GM12865 (cell line): Measurements from ENCODE around the gene SORCS2.

Experiments
- DNase-seq: peaks from one replicate; pipeline ENCODE4 v3.0.0; 2010; ENCODE audit warnings: low read depth
- H3K4me3 ChIP-seq: 2 replicates; pipeline ENCODE4 v1.5.1; 2011; ENCODE audit warnings: mild to moderate bottlenecking, low read depth, low read length, control low read depth
- TF ChIP-seq, protein P1 (sequence below): IDR thresholded peaks from 2 replicates; pipeline ENCODE4 v1.5.1; 2011; ENCODE audit warnings: low read length, control low read depth, low read depth, inconsistent platforms; ENCODE audit not compliant: insufficient read depth; ENCODE audit errors: missing control alignments

The SORCS2 gene

DNA sequence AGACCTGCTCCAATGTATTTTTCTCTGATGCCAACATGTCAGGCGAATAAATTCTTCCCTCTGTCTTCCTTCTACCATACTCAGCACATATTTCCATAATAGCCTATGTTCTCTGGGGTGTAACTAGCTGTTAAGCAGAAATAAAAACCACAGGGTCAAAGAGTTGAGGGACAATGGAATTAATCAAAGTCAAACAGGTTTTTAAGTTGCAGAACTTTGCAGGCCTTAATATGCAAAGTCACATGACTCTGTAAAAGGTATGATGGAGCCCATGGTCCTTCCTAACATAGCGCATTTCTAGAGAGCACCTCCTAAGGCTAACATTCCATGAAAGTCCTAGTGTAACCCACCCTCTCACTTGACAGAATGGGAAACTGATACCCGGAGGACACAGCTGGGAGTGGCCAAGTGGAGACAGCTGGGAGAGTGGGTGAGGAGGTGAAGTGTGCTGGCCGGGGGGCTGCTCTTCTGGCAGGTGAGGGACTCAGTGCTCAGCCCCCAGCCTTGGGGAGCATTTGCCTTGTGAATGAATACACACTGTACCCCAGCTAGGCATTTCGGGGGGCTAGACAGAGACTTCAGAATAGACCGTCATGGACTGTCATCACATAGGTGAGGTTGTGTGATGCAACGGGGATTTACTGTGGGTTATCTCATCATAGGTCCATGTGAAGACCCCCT is 8.4 kb upstream of the SORCS2 start:
- TF ChIP-seq, protein P1, sequence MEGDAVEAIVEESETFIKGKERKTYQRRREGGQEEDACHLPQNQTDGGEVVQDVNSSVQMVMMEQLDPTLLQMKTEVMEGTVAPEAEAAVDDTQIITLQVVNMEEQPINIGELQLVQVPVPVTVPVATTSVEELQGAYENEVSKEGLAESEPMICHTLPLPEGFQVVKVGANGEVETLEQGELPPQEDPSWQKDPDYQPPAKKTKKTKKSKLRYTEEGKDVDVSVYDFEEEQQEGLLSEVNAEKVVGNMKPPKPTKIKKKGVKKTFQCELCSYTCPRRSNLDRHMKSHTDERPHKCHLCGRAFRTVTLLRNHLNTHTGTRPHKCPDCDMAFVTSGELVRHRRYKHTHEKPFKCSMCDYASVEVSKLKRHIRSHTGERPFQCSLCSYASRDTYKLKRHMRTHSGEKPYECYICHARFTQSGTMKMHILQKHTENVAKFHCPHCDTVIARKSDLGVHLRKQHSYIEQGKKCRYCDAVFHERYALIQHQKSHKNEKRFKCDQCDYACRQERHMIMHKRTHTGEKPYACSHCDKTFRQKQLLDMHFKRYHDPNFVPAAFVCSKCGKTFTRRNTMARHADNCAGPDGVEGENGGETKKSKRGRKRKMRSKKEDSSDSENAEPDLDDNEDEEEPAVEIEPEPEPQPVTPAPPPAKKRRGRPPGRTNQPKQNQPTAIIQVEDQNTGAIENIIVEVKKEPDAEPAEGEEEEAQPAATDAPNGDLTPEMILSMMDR: no peak
- H3K4me3 ChIP-seq: no peak overlapping the region
- DNase-seq: no peak

DNA sequence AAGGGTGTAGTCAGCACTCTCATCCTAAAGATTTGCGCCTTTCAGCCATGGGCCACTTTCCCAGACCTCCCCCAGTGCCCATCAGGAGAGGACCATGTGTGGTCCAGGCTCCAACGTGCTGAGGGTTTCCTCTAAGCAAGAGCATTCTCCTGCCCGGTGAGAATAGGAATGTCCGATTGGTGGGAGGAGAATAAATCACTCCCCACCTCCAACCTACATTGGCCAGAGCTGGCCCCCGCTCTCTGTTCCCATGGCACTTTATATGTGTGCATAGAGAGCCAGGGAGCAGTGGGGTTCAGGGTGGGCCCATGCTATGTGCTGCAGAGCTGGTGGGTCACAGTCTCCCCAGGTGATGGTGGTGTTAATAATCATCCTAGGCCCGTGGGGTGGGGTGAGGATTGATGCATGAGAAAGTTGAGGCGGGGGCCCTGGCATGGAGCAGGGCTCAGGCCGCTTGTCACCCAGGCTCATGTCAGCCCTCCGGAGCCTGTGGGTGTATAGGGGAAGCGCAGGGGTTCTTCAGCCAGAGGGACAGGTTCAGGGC is 6.8 kb upstream of the SORCS2 start:
- no peak for DNase-seq
- TF ChIP-seq, protein P1: no peak

DNA sequence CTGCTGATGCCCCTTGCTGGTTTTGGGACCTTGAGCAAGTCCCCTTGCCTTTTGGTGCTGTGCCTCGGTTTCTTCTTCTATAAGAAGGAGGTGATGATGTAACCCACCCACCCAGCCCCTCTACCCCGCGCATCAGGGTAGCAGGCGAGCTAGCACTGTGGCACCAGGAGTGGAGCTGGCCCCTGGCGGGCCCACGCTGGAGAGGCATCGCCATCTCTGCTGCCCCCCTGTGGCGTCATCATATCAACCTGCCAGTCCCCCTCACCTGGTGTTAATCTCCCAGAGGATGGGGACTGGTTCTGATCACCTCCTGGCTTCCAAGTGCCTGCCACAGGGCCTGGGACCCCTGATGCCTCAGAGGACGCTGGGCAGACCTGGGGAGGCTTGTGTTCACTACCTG is 6.3 kb upstream of the SORCS2 start:
- TF ChIP-seq, protein P1: peak; percentile 39
- no peak overlapping the region for H3K4me3 ChIP-seq
- DNase-seq: no peak

More for the DNA sequence above, 6.8 kb upstream of the SORCS2 start:
- H3K4me3 ChIP-seq: no peak overlapping the region

DNA sequence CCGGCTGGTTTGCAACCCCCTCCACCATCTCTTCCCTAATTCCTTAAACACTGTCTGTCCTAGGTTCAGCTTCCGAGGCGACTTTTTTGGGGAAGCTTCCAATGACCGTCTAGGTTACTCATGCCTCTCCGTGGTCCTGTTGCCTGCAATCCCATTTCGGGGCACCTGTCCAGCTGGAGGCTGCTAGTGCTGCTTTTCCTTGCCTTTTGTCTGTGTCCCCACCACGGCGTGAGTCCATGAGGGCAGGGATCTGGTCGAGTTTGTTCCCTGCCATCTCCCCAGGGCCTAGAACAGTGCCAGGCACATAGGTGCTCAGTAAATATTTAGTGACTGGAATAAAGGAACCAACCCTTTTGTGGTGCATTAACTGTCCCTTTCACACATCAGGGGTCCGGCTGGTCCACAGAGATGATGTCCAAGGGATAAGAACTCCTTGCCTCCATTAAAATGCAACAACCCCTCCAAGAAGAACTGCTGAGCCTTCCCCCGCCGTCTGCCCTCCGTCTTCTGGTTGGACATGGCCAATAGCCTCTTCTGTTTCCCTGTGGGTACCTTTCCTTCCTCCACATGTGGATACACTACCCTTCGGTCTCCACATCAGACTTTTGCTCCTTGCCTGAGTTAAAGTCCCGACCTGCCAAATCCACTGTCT is 5.7 kb upstream of the SORCS2 start:
- no peak overlapping the region for H3K4me3 ChIP-seq
- DNase-seq: no peak
- TF ChIP-seq, protein P1: no peak

DNA sequence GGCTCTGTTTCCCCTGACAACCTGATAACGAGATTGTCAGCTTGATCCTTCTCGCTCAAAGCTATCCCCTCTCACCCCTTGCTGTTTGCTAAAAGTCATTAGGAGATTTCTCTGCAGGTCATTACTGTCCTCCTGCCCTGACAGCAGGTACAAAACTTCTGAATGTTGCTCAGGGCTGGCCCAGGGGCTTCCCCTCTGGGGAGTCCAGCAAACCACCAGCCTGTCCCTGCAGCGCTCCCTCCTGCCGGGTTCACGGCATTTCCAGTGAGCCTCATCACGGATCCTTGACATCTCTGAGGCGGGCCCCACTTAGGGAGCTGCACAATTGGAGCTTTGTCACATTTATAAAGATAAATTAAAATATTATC is 5.2 kb upstream of the SORCS2 start:
- TF ChIP-seq, protein P1: no peak
- H3K4me3 ChIP-seq: no peak overlapping the region
- DNase-seq: no peak

DNA sequence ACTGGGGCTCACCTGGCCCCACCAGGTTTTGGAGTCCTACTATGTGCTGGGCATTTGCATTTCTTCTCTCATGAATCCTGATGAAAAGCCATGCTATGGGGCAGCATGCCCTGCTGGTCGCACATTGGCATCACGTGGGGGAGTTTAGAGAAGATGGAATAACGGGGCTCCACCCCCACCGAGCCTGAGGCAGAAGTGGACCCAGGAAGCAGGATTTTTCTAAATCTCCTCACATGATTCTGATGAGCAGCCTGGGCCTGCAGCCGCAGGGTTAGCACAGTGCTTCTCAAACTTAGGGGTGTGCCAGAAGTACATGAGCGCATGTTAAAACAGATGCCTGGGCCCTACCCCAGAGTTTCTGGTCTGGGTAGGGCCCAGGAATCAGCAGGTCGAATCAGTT is 4.6 kb upstream of the SORCS2 start:
- DNase-seq: no peak
- H3K4me3 ChIP-seq: no peak overlapping the region
- TF ChIP-seq, protein P1: no peak

DNA sequence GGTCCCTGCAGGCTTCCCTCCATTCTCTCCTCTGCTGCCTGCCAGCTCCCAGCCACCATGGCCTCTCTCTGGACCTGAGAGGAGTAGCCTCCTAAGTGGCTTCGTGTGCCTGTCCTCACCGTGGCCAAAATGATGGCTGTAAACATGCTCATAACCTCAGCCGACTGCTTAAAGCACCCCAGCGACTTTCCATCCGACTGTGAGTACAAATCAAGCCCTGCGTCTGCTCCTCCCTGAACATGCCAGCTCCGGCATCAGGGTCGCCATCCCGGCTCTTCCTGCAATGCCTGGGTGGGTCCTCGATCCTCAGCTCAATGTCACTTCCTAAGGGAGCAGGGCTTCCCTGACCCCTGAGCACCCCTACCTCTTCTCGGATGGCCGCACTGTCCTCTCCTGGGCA is 3.3 kb upstream of the SORCS2 start:
- no peak for DNase-seq
- H3K4me3 ChIP-seq: no peak overlapping the region
- TF ChIP-seq, protein P1: no peak
